ENCODE measurements around the gene TBC1D22A.

Gene TBC1D22A

GRCh38 chr22:47130883-47131631 is 368.6 kb downstream of the TBC1D22A start:
- TF ChIP-seq, protein P1, sequence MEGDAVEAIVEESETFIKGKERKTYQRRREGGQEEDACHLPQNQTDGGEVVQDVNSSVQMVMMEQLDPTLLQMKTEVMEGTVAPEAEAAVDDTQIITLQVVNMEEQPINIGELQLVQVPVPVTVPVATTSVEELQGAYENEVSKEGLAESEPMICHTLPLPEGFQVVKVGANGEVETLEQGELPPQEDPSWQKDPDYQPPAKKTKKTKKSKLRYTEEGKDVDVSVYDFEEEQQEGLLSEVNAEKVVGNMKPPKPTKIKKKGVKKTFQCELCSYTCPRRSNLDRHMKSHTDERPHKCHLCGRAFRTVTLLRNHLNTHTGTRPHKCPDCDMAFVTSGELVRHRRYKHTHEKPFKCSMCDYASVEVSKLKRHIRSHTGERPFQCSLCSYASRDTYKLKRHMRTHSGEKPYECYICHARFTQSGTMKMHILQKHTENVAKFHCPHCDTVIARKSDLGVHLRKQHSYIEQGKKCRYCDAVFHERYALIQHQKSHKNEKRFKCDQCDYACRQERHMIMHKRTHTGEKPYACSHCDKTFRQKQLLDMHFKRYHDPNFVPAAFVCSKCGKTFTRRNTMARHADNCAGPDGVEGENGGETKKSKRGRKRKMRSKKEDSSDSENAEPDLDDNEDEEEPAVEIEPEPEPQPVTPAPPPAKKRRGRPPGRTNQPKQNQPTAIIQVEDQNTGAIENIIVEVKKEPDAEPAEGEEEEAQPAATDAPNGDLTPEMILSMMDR (IDR thresholded peaks at IDR 0.05; ENCODE audit: low read depth, low read length), result no peak
- no peak overlapping the region for H3K4me3 ChIP-seq (replicated peaks in 1 of 2; ENCODE audit: low read depth in 2 of 2, low read length in 2 of 2)
- no peak for DNase-seq (ENCODE audit: low read depth in 2 of 2)

DNA sequence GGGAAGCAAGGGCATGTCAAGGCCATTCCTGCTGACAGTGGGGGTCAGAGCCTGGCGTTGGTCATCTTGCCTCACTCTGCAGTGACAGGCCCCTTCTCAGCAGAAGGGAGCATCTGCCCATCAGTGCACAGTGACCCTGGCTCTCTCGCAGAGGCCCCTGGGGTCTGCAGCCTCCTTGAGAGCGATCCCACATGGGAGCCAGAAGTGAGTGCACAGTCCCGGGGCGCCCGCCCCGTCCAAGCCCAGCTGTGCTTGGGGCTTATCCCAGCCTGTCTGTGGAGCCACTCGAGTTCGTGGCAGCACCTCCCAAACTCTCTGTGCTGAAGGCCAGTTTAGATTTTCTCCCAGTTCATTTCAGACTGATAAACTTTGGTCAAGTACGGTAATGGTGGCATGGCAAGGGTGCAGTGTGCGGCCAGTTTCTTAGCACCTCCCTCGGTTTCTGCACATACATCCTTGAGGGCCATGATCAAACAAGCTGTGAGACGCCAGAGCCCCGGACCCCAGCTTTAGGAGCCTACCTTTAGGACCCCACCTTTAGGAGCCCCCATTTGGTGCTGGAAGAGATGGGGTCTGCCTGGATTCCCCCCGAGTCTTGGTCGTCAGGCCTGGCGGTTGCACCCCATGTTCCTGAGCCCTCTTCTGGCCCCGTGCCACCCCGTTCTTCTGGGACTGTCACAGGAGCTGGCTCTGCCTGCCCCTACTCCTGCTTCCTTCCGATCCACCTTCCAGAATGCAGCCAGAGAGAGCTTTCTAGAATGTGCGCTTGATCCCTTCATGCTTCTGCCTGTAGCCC is 369.4 kb downstream of the TBC1D22A start:
- no peak overlapping the region for H3K4me3 ChIP-seq (replicated peaks in 1 of 2; ENCODE audit: low read depth in 2 of 2, low read length in 2 of 2)
- DNase-seq (ENCODE audit: low read depth in 2 of 2), result no peak
- TF ChIP-seq, protein P1 (IDR thresholded peaks at IDR 0.05; ENCODE audit: low read depth, low read length), result no peak

GRCh38 chr22:47132428-47132825 is 370.0 kb downstream of the TBC1D22A start:
- DNase-seq (ENCODE audit: low read depth in 2 of 2), result no peak
- H3K4me3 ChIP-seq (replicated peaks in 1 of 2; ENCODE audit: low read depth in 2 of 2, low read length in 2 of 2), result no peak overlapping the region
- TF ChIP-seq, protein P1 (IDR thresholded peaks at IDR 0.05; ENCODE audit: low read depth, low read length), result no peak

DNA sequence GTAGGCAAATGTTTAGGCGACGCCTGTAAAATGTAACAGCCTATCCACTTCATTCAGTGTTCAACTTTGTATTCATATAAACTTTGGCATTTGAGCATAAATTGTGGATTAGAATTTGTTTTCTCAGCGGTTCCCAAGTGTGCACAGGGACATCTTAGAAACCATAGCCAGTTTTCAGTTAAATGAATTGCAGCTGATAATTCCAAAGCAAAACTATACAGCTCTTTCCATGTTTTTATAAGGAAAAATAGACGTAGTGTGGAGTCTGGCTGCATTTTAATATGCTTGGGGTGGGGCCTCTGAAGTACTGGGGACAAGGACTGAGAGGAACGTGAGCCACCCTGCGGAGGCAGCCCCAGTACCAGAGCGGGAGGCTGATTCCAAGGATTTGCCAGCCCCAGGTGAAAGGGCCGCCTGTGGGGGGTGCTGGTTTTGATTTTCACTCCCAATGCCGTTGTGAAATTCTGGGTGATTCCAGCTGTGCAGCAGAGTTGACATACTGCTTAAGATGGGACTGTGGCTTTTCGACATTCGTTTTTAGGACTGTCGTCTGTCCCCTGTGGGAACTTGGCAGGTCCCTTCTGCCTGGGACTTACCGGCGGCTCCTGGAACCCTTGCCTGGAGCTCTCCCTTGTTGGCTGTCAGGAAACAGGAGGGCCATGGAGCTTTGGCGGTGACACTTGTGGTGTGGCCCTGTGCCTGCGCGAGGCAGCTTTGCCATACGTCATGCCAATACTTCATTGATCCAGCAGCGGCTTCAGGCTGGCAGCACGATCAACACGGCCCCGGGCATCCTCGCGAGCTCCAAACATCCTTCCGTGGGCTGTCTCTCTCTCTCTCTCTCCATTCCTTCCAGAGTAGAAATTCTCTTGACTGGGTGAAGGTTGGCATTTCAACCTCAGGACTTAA is 370.9 kb downstream of the TBC1D22A start:
- no peak for DNase-seq (ENCODE audit: low read depth in 2 of 2)
- H3K4me3 ChIP-seq (replicated peaks in 1 of 2; ENCODE audit: low read depth in 2 of 2, low read length in 2 of 2), result no peak overlapping the region

GRCh38 chr22:47134222-47134621 is 371.8 kb downstream of the TBC1D22A start:
- no peak for DNase-seq (ENCODE audit: low read depth in 2 of 2)
- TF ChIP-seq, protein P1 (IDR thresholded peaks at IDR 0.05; ENCODE audit: low read depth, low read length), result no peak
- no peak overlapping the region for H3K4me3 ChIP-seq (replicated peaks in 1 of 2; ENCODE audit: low read depth in 2 of 2, low read length in 2 of 2)

More for the DNA sequence above, 370.9 kb downstream of the TBC1D22A start:
- TF ChIP-seq, protein P1 (IDR thresholded peaks at IDR 0.05; ENCODE audit: low read depth, low read length), result no peak

DNA sequence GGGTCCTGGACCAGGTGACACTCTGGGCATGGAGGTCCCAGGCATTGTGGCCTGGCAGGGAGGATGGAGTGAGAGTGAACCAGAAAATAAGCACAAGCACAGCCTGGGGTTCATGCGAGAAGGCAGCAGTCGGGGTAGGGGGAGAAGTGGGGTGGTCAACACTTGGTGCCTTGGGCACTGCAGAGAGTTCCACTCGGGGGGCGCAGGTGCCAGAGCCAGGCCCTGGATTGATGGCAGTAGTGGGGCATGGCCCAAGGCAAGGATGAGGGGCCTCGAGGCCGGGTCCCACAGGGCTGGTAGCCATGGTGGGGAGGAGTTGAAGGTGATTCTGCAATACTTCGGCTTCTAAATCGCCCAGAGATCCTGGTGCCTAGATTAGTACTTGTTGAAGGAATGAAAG is 372.9 kb downstream of the TBC1D22A start:
- H3K4me3 ChIP-seq (replicated peaks in 1 of 2; ENCODE audit: low read depth in 2 of 2, low read length in 2 of 2), result no peak overlapping the region
- TF ChIP-seq, protein P1 (IDR thresholded peaks at IDR 0.05; ENCODE audit: low read depth, low read length), result no peak
- DNase-seq (ENCODE audit: low read depth in 2 of 2), result no peak
